SH-SY5Y (cell line): ENCODE data around the gene FOXO4.

Source experiments
- GATA2 ChIP-seq: IDR thresholded peaks from 2 replicates; pipeline ENCODE4 v1.6.1; 2011; ENCODE audit warnings: mild to moderate bottlenecking, low read depth, low read length
- GATA3 ChIP-seq: IDR thresholded peaks from 2 replicates; pipeline ENCODE4 v1.6.1; 2011; ENCODE audit warnings: low read depth, mild to moderate bottlenecking, low read length, moderate library complexity

FOXO4 gene

DNA sequence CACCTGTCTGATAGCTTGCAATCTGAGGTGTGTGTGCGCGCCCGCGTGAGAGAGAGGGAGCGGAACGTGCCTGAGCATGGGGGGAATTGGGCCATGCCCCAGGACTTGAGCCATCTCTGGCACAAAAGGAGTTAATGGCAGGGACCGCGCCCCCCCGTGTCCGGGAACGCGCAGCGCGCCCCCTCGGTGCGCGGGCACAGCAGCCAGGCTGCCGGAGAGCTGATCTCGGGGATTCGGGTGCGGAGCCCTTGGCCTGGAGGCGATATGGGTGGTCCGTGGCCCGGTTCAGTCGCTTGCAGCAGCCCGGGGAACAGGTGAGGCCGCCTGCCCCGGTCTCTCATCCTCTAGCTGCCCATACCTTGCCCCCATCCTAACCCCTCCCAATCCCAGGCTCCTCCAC is 49.0 kb downstream of the FOXO4 start, which contains the start of gene NLGN3:
TSS of gene NLGN3 (plus strand) at position 191 of the 400 bp plus-strand sequence. CDS start 2,909 bp downstream, outside the sequence.
- TF ChIP-seq GATA3 (no peak), GATA2 (no peak)

DNA sequence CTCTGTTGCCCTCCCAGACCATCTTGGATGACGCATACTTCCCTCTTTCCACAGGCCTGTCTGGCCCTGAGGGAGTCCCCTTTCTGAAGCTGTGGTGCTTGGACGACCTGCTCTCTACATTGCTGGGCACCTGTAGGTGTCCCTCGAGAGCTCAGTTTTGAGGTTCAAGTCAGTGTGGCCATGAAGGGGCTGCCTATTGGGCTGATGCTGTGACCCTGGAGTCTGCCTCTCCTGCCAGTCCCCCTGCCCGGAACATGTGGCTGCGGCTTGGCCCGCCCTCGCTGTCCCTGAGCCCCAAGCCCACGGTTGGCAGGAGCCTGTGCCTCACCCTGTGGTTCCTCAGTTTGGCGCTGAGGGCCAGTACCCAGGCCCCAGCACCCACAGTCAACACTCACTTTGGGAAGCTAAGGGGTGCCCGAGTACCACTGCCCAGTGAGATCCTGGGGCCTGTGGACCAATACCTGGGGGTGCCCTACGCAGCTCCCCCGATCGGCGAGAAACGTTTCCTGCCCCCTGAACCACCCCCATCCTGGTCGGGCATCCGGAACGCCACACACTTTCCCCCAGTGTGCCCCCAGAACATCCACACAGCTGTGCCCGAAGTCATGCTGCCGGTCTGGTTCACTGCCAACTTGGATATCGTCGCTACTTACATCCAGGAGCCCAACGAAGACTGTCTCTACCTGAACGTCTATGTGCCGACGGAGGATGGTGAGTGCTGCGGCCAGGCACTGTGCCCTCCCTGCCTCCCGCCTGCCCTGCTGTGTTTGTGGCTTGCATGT is 52.0 kb downstream of the FOXO4 start:
- TF ChIP-seq GATA3 = no peak
- TF ChIP-seq GATA2 = no peak

DNA sequence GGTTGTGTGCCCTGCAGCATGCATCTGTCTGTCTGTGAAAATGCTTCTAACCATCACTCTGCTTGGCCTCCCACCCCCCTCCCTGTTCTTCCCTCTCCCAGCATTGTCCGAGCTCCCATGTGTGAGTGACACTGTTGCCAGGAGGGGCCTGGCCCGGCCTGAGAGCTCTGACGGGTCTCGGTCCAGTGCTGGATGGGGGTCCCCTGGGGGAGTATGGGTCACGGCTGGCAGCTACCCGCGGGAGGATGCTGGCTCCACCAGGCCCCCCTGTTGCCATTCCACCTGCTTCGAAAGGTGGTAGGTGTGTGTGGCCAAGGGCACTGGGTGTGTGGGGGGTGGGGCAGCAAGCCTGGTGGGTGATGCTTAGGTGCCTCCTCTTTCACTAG is 52.6 kb downstream of the FOXO4 start:
- TF ChIP-seq GATA3 (no peak), GATA2 (no peak)

DNA sequence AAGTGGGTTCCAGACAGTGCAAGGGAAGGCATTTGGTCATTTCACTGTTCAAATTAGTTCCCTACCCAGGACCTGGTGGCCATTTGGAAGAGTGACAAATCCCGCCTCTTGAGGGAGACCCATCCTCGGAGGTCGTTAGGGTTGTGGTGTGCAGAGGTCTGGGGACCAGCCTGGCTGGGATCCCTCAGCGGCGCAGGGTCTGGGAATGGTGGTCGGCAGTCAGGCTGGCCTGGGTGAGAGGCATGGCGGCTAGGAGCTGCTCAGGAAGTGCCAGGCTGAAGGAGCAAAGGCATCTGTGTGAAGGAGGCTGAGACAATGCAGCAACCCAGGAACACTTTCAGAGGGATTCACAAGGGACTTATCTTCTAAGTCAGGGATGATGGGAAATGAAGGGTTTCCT is 55.7 kb downstream of the FOXO4 start:
- TF ChIP-seq GATA2 = no peak
